RKO (cell line): ENCODE results near the gene COL4A2.

Source experiments
- DNase-seq: peaks from one replicate; pipeline ENCODE4 v3.0.0-alpha.2; 2016; ENCODE audit warnings: low spot score

The COL4A2 gene

GRCh38 chr13:110354715-110355473 is 47.8 kb downstream of the COL4A2 start:
- no peak for DNase-seq

- no peak for DNase-seq
These were observed 49.3 kb downstream of the COL4A2 start for GRCh38 chr13:110356362-110356761.

GRCh38 chr13:110358381-110358780 is 51.3 kb downstream of the COL4A2 start:
- no peak for DNase-seq

DNA sequence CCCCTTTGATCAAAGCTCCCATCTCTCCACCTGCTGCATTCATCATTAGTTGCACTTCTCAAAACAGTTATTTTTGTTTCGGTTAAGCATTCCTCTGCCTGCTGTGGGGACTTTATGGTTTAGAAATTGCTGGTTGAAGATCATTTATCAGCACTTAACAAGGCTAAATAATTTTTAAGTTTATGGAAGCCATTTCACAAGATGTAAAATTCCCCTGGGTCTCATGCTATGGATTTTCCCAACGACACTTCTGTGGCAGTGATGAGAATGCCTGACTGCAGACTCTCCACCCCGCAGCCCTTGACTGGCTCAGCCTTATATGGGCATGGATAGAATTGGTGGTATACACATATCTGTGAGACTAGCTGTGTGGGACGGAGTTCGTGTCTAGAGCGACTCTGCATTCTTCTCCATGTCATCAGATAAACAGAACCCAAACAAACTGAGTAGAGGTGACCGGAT is 52.8 kb downstream of the COL4A2 start:
- DNase-seq: no peak

- DNase-seq: no peak
These were observed 53.5 kb downstream of the COL4A2 start for GRCh38 chr13:110360598-110360997.

DNA sequence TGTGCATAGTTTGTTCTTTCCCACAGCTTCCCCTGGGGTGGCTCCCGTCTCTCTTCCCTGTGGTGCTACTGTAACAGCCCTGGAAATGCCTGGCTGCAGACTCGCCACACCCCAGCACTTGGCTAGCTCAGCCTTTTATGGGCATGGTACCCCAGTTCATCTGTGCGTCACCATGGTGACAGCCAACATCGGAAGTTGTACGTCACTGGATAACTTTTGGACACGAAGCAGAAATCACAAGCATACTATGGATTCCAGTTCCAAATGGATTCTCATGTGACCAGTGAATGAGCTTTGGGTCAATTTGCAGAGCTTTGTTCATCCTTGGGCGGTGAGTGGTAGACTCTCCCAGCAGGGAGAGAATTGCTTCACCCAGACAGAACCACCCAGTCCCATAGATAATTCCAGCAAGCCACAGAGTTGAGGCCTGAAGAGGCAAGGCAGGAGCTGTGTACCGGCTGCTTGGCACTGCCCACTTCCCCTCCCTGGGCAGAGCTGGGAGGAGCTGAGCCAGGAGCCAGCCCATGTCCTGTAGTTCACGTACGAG is 54.4 kb downstream of the COL4A2 start:
- DNase-seq: no peak

DNA sequence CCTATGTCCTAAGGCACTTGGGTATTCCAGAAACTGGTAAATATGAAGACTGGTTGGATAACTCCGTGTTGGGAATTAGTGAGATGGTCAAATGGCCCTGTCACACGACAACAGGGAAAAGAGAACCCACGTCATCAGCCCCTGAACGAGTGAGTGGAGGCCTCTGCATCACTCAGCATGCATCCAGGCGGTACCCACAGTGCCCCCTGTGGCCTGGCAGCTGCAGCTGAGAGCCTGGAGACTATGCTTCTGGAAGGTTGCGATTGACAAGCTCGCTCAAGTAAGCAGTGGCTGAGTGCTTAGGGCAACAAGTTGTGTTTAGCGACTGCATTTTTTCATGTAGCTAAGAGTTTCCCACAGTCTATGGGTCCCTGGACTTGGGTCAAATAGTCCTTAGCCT is 55.9 kb downstream of the COL4A2 start:
- no peak for DNase-seq

- DNase-seq: no peak
These were observed 57.0 kb downstream of the COL4A2 start for GRCh38 chr13:110364081-110364480.

- DNase-seq: no peak
These were observed 58.8 kb downstream of the COL4A2 start for GRCh38 chr13:110365876-110366275.

- no peak for DNase-seq
These were observed 59.6 kb downstream of the COL4A2 start for GRCh38 chr13:110366733-110367132.

- no peak for DNase-seq
These were observed 60.5 kb downstream of the COL4A2 start for GRCh38 chr13:110367620-110368019.

DNA sequence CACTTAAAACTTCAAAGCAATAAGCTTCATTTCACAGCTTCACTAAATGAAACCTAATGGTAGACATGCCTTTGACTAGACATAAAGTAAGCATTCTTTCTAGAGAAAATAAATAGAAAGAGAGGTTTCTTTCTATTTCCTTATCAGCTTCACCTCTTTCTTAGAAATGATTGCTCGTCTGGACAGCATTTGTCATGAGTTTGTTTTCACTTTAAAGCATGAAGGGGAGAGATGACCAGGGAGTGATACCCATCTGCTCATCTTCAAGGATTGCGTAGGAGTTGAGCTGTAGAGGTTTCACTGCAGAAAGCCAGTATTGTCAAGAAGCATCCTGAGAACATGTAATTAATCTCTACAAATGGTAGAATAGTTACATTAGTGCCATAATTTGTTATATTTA is 61.3 kb downstream of the COL4A2 start:
- DNase-seq: no peak

GRCh38 chr13:110369400-110369799 is 62.3 kb downstream of the COL4A2 start:
- DNase-seq: no peak

- DNase-seq: no peak
These were observed 64.7 kb downstream of the COL4A2 start for GRCh38 chr13:110371550-110372465.

DNA sequence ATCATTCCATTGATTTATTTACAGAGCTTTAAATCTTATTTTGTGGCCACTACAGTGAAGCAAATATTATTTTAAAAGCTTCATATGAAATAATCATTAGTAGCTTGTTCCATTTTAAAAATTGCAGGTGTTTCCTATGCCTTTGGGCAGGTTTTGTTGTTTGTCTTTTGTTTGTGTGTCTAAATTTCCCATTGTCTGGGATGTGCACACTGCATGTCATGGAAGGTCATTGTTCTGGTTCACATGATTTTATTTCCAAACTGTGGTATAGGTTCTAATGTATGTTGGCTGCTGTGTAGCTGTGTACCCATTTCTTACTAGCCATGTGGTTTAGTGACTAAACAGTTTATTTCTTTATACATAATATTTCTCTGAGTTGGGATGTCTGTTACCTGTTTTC is 65.6 kb downstream of the COL4A2 start:
- DNase-seq: no peak

DNA sequence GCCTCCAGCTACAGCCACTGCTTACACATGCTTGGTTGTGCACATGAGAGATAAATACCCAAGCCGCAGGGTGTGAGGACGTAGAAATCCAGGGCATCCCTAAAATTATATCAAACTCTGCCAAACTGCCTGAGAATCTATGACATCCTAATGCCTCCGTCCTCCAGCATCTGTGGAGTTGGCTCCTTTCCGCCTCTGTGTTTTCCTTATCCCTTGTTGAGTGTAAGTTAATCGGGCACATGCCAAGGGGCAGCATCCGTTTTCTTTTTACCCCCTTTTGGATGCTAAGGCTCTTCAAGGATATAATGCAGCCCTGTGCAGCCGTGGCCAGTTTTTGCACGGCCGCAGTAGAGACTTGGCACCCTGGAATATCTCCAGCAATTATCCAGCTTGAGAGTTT is 66.5 kb downstream of the COL4A2 start:
- no peak for DNase-seq

- DNase-seq: no peak
These were observed 67.6 kb downstream of the COL4A2 start for GRCh38 chr13:110374431-110375370.

- DNase-seq: no peak
These were observed 69.0 kb downstream of the COL4A2 start for GRCh38 chr13:110376120-110376519.

GRCh38 chr13:110377178-110377825 is 70.2 kb downstream of the COL4A2 start:
- no peak for DNase-seq

GRCh38 chr13:110377826-110378201 is 70.7 kb downstream of the COL4A2 start:
- DNase-seq: no peak

- no peak for DNase-seq
These were observed 72.3 kb downstream of the COL4A2 start for GRCh38 chr13:110379358-110379757.
